Right lobe of liver (tissue), 6 donors: Measurements from ENCODE around the gene OMA1. TPM values are rescaled to one million over a fixed set of nuclear protein-coding genes. Genes with fewer than 3 reads are reported as not detected.
A peak's percentile ranks its signal among the peaks of the same experiment; 100 is the strongest.
"Not testable (repeated sequence)": the region's sequence is repeated elsewhere in the genome, so short reads cannot be mapped to it uniquely, and the experiment has no call there.

ENCODE experiments used
- ATAC-seq, 4 donors: fragments of 200-7000 bp; cut with Tn5 transposase; one replicate each; pipeline ENCODE4 v1.9.1; 2020; ENCODE audit warnings: mild to moderate bottlenecking in 4 of 4, moderate library complexity in 4 of 4
- DNase-seq, 3 donors: peaks; one replicate each; pipeline ENCODE4 v3.0.0-alpha.2; 2020
- H3K27ac ChIP-seq, 3 donors: fragments of 200-600 bp; one replicate each; pipeline ENCODE4 v1.8.0; 2022
- H3K27me3 ChIP-seq, 2 donors: fragments of 200-600 bp; one replicate each; pipeline ENCODE4 v1.8.0; 2022
- H3K36me3 ChIP-seq, 4 donors: fragments of 200-600 bp; sonication (generic) in 1 of 4; one replicate each; pipeline versions ENCODE4 v1.5.1 to v1.8.0; 2017 to 2022; ENCODE audit warnings: control low read depth in 1 of 4
- H3K4me1 ChIP-seq, 4 donors: fragments of 200-600 bp; sonication (generic) in 1 of 4; one replicate each; pipeline versions ENCODE4 v1.5.1 to v1.8.0; 2017 to 2022; ENCODE audit warnings: control low read depth in 1 of 4
- H3K4me3 ChIP-seq, 3 donors: fragments of 200-600 bp; one replicate each; pipeline ENCODE4 v1.8.0; 2022
- H3K9me3 ChIP-seq, 4 donors: fragments of 200-600 bp; sonication (generic) in 1 of 4; one replicate each; pipeline versions ENCODE4 v1.5.1 to v1.8.0; 2017 to 2022; ENCODE audit warnings: control low read depth in 1 of 4
- POLR2A ChIP-seq: fragments of 450-650 bp; IDR thresholded peaks from one replicate; pipeline ENCODE4 v1.6.1; 2017; ENCODE audit warnings: antibody characterized with exemption, mild to moderate bottlenecking
- WGBS: methylation state at CpG from one replicate; pipeline ENCODE4 v1.1.6; 2018; ENCODE audit warnings: low coverage, low lambda C conversion rate; ENCODE audit not compliant: insufficient coverage; ENCODE audit errors: missing lambda C conversion rate; 5-methylcytosine and 5-hydroxymethylcytosine counted together
- intact Hi-C, 2 donors: fragments of 100-400 bp; cut with DNase I; formaldehyde crosslinking; loops; one replicate each; pipeline versions ENCODE4 v1.11.2 to v1.14.1; 2022
- total RNA-seq, 6 experiments: library from RNA; depleted of rRNA in 2 of 6; stranded (reverse); fragments of >200 nt in 2 of 6; fragmentation: NEBNext Ultra II Directional in 3 of 6; extraction: Animal tissue kit (Norgen Biotek cat#: 25700) in 3 of 6; gene quantifications; one replicate each; pipeline versions ENCODE4 v1.1.0 to v1.2.4, GENCODE V29; 2016 to 2023
- TF ChIP-seq, protein P1 (sequence below), 4 donors: fragments of 200-600 bp in 3 of 4; fragments of 450-650 bp in 1 of 4; IDR thresholded peaks; one replicate each; pipeline versions ENCODE4 v1.5.1 to v1.8.0; 2016 to 2022; ENCODE audit warnings: antibody characterized with exemption in 4 of 4, mild to moderate bottlenecking in 2 of 4
- donor health status: DM: no; HTN: yes; CAD: no.
- donor health status: DM: no; HTN: no; CAD: no.
- donor health status: DM: no; HTN: no; CAD: no.
- donor health status: DM: no; HTN: yes; CAD: no.
- donor health status: DM: no; HTN: yes; CAD: no.

The OMA1 gene
- total RNA-seq, 6 experiments from 2014 or later: 16.1 to 29.0 (median 18.9) TPM

DNA sequence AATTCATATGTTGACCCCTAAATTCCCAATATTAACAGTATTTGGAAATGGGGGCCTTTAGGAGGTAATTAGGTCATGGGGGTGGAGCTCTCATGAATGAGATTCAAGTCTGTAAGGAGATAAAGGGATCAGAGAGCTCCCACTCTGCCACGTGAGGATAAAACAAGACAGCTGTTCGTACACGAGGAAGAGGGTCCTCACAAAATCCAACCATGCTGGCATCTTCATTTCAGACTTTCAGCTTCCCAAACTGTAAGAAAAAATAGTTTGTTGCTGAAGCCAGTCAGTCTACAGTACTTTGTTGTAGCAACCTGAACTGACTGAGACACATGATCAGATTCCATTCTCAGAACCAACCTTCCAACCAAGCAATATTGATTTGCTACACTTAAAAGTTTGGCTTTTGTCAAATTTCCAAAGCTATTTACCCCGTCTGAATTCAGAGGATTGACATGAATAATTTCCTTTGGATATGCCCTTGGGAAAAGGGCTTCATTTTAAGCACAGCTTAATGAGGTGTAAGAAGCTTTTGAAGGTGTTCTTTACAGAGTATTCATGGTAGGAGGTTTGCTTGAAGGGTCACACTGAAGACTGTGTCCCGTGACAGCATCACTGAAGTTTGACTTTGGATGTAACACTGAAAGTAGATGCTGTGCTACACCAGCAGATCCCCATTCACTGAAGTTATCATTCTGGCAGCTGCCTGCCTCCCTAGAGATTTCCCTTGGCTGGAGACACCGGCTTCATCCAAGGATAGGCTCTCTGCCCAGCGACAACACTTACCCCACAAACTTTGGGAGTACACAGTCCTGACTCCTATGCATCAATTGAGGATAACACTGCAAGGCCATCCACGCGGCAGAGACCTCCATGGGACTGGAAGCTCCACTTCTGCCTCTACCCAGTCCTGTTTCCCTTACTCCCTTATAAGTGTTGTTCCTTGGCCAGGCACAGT, 4.9 kb upstream of the OMA1 start:
- H3K4me3 ChIP-seq: no peak overlapping the region
- H3K4me1 ChIP-seq: peaks cover 0 to 6% (median 0%) of the 10 kb centered on the region in 4 donors
- H3K27ac ChIP-seq: no peak overlapping the region
- no peak for DNase-seq
- H3K9me3 ChIP-seq: no peaks in the 10 kb centered on the region
- 60% methylated on average over 5 of the region's 9 CpGs for WGBS
- H3K27me3 ChIP-seq: no peaks in the 10 kb centered on the region
- intact Hi-C loops: no loop called here
- no peaks in the 10 kb centered on the region for H3K36me3 ChIP-seq
- ATAC-seq: no peak
- TF ChIP-seq, protein P1, sequence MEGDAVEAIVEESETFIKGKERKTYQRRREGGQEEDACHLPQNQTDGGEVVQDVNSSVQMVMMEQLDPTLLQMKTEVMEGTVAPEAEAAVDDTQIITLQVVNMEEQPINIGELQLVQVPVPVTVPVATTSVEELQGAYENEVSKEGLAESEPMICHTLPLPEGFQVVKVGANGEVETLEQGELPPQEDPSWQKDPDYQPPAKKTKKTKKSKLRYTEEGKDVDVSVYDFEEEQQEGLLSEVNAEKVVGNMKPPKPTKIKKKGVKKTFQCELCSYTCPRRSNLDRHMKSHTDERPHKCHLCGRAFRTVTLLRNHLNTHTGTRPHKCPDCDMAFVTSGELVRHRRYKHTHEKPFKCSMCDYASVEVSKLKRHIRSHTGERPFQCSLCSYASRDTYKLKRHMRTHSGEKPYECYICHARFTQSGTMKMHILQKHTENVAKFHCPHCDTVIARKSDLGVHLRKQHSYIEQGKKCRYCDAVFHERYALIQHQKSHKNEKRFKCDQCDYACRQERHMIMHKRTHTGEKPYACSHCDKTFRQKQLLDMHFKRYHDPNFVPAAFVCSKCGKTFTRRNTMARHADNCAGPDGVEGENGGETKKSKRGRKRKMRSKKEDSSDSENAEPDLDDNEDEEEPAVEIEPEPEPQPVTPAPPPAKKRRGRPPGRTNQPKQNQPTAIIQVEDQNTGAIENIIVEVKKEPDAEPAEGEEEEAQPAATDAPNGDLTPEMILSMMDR (IDR thresholded peaks at IDR 0.05): no peak
- TF ChIP-seq POLR2A: no peak

DNA sequence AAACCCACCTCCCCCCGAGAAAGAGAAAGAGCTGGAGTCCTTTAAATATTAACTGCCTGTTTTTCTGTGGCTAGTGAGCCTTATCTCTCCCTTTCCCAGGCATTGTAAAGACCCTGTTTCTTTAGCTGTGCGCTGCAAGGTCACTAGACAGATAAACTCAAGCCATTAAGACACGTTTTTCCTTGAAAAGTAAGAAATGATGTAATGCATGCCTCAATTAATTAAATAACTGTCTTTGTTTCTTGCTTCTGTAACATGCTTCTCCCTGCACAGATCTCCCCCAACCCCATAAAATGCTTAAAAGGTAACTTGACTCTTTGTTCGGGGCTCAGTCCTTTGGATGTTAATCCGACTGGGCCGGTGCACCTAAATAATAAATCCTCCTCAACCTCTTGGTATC, 2.8 kb upstream of the OMA1 start:
- DNase-seq, ATAC-seq, H3K27ac ChIP-seq, H3K9me3 ChIP-seq, H3K27me3 ChIP-seq, H3K4me3 ChIP-seq, intact Hi-C loops, H3K36me3 ChIP-seq: not testable (repeated sequence)
- 31% methylated on average over 3 of the region's 6 CpGs for WGBS
- H3K4me1 ChIP-seq: peaks cover 0 to 11% (median 0%) of the 10 kb centered on the region in 4 donors

DNA sequence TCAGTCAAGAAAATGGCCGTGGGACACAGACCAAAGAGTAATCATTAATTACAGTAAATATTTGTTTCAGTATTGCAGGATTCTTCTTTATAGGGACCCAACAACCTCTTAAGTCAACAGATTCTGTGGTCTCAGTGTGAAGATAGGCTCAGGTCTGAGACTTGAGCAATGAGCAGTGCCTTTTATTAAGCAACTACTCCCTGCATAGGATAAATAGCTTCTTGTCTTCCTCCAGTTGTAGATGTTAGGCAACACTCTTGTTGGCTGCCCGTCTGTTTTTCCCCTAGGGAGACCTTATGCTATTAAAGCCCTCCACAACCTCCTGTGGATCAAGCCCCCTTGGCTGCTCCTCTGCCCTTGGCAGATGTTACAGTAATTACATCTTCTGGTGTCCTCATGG, 1.8 kb upstream of the OMA1 start:
- no peak for DNase-seq
- no peak for ATAC-seq
- intact Hi-C loops: no loop called here
- H3K36me3 ChIP-seq: no peaks in the 10 kb centered on the region
- TF ChIP-seq POLR2A: no peak
- TF ChIP-seq, protein P1 (IDR thresholded peaks at IDR 0.05): no peak
- peaks cover 0 to 11% (median 0%) of the 10 kb centered on the region in 4 donors for H3K4me1 ChIP-seq
- 29% methylated on average over 2 of the region's 2 CpGs for WGBS
- H3K9me3 ChIP-seq: no peaks in the 10 kb centered on the region
- no peak overlapping the region for H3K4me3 ChIP-seq
- H3K27me3 ChIP-seq: no peaks in the 10 kb centered on the region
- H3K27ac ChIP-seq: no peak overlapping the region

DNA sequence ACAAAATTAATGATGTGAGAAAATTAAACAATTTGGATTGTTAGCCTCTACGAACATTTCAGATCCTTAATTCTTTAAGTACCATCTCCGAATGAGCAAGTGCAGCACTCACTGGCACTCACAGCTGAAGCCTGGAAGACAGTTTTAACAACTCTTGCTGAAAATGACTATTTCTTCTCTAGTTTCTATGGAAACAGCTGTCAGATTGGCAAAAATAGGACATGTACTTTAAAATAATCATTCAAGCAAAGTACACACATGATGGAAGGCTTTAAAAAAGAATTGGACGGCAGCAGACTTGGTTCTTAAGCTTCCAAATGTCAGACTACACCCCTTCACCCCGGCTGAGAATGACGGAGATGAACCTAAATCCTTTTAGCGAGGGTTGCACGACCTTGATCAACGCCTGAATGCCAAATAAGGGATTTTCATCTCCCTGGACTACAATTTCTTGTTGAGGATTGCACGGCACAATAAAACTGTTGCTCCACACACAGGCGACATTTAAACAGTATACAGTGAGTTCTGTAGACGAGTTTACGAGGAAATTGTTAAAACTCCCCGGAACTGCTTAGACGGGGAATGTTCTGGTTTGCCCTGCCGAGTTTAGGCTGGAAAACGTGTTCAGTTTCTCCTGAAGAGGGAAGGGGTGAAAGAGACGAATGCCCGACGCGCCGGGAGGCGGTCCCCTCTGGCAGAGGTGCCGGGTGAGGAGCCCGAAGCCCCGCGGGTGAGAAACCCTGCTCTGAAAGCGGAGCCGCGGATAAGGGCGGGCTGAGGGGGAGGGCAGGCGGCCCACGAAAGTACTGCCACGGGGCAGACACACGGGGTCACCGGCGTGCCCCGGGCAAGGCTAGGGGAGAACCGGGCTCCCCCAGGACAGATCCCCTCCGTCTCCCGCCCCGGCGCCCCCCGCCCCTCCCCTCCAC, 671 bp downstream of the OMA1 start:
- Histone ChIP-seq H3K9me3 (no peaks in the 10 kb centered on the region), H3K4me1 (peaks cover 0 to 11% (median 0%) of the 10 kb centered on the region in 4 donors), H3K27me3 (no peaks in the 10 kb centered on the region), H3K4me3 (peak overlapping the region; percentile 54 to 70 (median 61)), H3K36me3 (no peaks in the 10 kb centered on the region), H3K27ac (peak overlapping the region; percentile 94 to 99 (median 98))
- under 1% methylated on average over 19 of the region's 43 CpGs for WGBS
- DNase-seq (peak; percentile 87 to 91 (median 87)), ATAC-seq (peak; percentile 83 to 90 (median 88))
- intact Hi-C loops: no loop called here
- TF ChIP-seq, protein P1 (IDR thresholded peaks at IDR 0.05): no peak
- TF ChIP-seq POLR2A: no peak
